GM18520 (cell line): ENCODE data around the gene SOWAHA.
"Not testable (repeated sequence)": the region's sequence is repeated elsewhere in the genome, so short reads cannot be mapped to it uniquely, and the experiment has no call there.

Experiments
- ATAC-seq: cut with Tn5 transposase; IDR thresholded peaks from one replicate; pipeline ENCODE4 v1.9.1; 2021; ENCODE audit not compliant: unreplicated experiment

The SOWAHA gene

DNA sequence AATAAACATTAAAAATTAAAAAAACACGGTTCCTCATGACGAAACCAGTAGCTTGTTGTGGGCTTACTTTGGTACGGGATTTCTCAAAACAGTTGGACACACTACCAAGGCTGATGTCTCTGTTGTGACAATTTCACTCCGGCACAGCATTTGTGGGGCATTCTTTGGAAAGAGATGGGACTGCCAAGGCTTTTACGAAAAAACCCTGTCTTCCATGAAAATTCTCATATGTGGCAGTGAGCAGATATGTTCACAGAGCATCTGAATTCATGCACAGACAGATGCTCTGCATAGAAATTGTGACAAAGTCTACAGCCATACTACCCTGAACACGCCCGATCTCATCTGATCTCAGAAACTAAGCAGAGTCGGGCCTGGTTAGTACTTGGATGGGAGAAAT lies 35.2 kb downstream of the SOWAHA start:
- no peak for ATAC-seq

DNA sequence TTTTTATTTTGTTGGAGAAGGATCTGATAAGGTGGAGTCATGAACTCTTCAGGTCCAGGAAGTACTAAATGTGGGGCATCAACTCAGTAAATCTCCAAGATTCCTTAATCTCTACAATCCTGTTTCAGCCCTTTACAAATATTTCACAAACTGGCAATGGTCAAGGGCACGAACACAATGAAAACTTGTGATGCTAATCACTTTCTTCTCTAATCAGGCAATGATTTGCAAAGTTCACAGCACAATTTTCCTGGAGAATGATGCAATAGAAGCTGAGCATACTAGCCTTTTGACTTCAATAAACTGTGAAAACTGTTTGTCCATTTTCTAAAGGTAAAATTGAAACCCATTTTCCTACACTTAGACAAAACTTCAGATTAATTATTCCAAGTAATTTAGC lies 36.2 kb downstream of the SOWAHA start:
- no peak for ATAC-seq

DNA sequence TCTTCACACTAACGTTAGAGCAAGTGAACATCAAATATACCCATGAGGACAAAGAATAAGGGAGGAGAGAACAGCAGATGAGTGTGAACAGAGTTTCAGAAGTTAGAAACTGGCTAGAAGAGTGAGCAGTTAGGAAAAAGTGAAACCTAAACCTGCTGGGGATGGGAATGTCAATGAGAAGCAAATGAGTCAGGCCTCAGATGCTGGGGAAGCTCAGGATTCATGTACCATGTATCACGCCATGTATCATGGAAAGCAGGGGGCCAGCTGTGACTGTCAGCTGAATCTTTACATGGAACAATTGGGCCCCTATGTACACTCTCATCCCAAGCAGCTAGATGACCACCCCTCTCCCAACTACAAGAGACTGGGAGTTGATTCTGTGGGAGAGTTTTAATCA lies 37.0 kb downstream of the SOWAHA start:
- no peak for ATAC-seq

DNA sequence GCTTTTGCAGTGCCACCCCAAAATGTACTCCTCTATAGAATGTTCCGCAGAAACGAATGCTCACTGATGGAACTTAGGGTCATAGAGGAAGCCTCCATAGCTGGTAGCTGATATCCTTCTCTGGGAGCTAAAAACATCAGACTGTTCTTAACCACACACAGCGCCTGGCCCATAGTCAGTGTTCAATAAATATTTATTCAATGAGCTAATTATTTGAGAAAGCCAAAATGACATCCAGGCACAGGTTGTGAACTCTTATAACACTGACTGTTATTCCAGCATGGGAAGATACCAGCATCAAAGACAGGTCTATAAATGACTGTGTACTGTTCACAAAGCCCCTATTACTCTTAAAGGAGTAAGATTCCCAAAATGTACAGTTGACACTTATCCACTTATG lies 40.2 kb downstream of the SOWAHA start:
- no peak for ATAC-seq

DNA sequence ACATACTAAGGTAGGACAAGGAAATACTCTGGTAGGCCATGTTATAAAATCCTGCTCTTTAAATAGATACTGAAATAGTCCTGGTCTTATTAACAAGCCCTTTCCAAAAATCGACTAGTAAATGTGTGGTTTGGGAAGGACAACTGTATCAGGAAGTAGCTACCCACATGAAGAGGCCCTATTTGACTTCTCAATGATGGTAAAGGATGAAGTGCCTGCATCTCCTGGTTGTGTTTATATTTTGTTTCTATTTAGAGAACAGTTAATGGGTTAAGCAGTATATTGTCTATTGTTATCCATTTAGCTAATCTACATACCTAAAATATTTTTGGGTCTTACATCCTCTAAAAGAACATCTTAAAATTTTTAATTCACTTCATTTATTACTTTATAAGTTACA lies 40.7 kb downstream of the SOWAHA start:
- no peak for ATAC-seq

DNA sequence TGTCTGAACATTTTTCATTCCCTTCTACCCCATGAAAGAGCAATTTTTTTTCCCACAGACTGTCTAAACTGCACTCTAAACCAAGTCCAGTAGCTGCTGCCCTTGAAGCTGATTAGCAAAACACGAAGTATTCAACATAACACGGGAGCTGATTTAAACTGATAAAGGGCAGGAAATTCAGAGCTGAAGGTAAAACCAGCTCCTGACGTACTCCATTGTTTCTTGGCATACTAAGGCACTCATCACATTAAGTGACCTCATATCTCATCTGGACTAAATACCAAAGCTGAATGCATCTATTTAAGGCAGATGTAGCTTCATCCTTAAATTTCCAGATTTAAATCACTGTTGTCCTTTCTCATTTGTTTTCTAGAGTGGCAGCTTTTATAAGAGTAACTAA lies 41.2 kb downstream of the SOWAHA start:
- ATAC-seq: no peak

DNA sequence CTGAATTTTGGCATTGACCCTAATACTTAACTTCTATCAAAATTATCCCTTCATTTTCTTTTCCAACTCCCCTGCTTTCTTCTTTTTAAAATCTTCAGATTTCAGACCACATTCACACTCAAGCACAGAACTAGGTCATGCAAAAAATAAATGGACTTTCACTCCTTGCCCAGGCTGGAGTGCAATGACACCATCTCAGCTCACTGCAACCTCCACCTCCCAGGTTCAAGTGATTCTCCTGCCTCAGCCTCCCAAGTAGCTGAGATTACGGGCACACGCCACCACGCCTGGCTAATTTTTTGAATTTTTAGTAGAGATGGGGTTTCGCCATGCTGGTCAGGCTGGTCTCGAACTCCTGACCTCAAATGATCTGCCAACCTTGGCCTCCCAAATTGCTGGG lies 41.9 kb downstream of the SOWAHA start:
- ATAC-seq: not testable (repeated sequence)

DNA sequence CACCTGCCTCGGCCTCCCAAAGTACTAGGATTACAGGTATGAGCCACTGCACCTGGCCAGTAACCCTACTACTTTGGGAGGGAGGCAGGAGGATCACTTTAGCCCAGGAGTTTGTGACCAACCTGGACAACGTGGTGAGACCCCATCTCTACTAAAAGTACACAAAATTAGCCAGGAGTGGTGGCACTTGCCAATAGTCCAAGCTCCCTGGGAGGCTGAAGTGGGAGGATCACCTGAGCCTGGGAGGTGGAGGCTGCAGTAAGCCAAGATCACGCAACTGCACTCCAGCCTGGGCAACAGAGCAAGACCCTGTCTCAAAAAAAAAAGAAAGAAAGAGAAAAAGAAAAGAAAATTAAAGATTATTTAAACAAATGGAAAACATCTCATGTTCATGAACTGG lies 42.9 kb downstream of the SOWAHA start:
- no peak for ATAC-seq

DNA sequence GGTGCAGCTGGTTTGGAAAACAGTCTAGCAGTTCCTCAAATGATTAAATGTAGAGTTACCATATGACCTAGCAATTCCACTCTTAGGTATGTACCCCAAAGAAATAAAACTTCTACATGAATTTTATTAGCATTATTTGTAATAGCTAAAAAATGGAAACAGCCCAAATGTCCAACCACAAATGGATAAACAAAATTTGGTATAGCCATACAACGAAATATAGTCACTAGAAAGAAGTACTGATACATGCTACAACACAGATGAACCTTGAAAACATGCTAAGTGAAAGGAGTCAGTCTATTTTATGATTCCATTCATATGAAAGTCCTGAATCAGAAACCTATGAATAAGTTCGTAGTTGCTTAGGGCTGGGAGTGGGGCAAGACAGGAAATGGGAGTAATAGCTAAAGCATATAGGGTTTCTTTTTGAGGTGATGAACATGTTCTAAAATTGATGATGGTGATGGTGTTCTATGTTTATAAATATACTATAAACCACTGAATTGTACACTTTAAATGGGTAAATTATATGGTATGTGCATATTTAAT lies 46.9 kb downstream of the SOWAHA start:
- no peak for ATAC-seq

DNA sequence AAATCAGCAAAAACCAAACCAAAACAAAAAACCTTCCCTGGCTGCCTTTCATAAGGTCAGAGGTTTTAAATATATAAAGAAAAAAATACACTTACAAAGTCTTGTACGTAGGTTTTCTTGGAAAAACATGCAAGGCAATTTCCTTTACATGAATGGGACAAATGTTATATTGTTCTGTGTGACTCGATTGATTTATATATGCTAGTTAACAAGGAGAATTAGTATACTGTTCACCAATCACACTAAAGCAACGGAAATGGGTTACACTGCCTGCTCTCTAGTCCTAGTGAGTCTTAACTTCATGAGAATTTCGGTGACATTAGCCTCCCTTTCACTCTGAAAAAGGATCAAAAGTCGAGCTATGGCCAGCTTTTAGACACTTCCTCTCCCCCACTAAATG lies 47.6 kb downstream of the SOWAHA start:
- no peak for ATAC-seq

DNA sequence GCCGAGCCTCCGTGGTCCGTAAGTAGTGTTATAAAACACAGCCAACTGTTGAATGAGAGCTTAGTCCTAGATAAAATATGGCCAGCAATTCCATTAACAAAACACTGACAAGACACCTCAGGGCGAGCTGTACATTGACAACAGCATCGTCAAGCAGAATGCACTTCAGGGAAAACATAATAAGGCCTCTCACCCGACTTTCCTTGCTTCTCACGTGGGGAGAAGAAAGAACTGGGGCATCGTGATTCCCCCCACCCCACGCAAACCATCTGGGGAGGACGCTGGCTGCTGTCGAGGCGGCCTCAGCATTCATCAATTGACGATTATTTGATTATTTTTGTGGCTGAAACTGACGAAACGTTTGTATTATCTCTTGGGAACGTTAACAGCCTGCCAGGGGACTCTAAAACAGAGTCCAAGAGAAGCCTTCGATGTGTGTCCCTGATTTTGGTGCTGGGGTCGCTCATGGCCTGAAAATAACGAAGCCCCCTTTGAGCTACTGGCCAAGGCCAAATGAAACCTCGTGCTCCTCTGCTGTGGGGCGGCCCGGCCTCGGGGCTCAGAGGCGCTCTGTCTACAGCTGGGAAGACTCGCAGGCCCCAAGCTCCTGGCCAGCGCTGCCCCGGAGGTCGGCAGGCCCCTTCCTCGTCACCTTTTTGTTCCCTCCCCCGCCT lies 52.7 kb downstream of the SOWAHA start:
- no peak for ATAC-seq
